HepG2 (cell line): Measurements from ENCODE around the gene OR2AT4.
"Not testable (repeated sequence)": the region's sequence is repeated elsewhere in the genome, so short reads cannot be mapped to it uniquely, and the experiment has no call there.

Experiments used
- CHD2 ChIP-seq: IDR thresholded peaks from 2 replicates; pipeline ENCODE4 v1.6.1; 2011; ENCODE audit warnings: low read depth, low read length, improper control_type of control experiment
- DPF2 ChIP-seq: sonication (generic); formaldehyde crosslinking; IDR thresholded peaks from 2 replicates; pipeline ENCODE4 v1.4.0; 2020; ENCODE audit warnings: mild to moderate bottlenecking, low read depth, missing genetic modification reagents, borderline replicate concordance
- EZH2 ChIP-seq: conservative IDR thresholded peaks from 2 replicates; pipeline ENCODE4 v1.6.1; 2012; ENCODE audit warnings: mild to moderate bottlenecking, low read depth, low read length, moderate library complexity
- NR3C1 ChIP-seq: sonication (generic); formaldehyde crosslinking; IDR thresholded peaks from 2 replicates; pipeline ENCODE4 v1.4.0; 2020; ENCODE audit warnings: missing genetic modification reagents
- PHF5A ChIP-seq: IDR thresholded peaks from one replicate; pipeline ENCODE4 v1.6.1; 2018; ENCODE audit warnings: low read depth, missing genetic modification reagents; ENCODE audit not compliant: unreplicated experiment
- POLR2AphosphoS5 ChIP-seq: IDR thresholded peaks from 2 replicates; pipeline ENCODE4 v1.6.1; 2012; ENCODE audit warnings: low read depth, low read length
- ZFX ChIP-seq: sonication (generic); formaldehyde crosslinking; IDR thresholded peaks from 2 replicates; pipeline ENCODE4 v1.4.0; 2020; ENCODE audit warnings: mild to moderate bottlenecking, low read depth, missing genetic modification reagents, moderate library complexity
- ZNF33B ChIP-seq: sonication (generic); formaldehyde crosslinking; IDR thresholded peaks from 2 replicates; pipeline ENCODE4 v1.5.1; 2020; ENCODE audit warnings: mild to moderate bottlenecking, missing genetic modification reagents
- TF ChIP-seq, protein P1 (sequence below): sonication (generic); formaldehyde crosslinking; IDR thresholded peaks from 2 replicates; pipeline ENCODE4 v1.5.0; 2020; ENCODE audit warnings: missing genetic modification reagents
- TF ChIP-seq, protein P2 (sequence below): sonication (generic); formaldehyde crosslinking; IDR thresholded peaks from 2 replicates; pipeline ENCODE4 v1.4.0; 2020; ENCODE audit warnings: missing genetic modification reagents, mild to moderate bottlenecking, borderline replicate concordance
- TF ChIP-seq, protein P3 (sequence below): IDR thresholded peaks from 2 replicates; pipeline ENCODE4 v1.6.1; 2012; ENCODE audit warnings: inconsistent platforms
- TF ChIP-seq, protein P4 (sequence below): sonication (generic); formaldehyde crosslinking; IDR thresholded peaks from 2 replicates; pipeline ENCODE4 v1.5.0; 2020; ENCODE audit warnings: mild to moderate bottlenecking, missing genetic modification reagents, moderate library complexity

DNA sequence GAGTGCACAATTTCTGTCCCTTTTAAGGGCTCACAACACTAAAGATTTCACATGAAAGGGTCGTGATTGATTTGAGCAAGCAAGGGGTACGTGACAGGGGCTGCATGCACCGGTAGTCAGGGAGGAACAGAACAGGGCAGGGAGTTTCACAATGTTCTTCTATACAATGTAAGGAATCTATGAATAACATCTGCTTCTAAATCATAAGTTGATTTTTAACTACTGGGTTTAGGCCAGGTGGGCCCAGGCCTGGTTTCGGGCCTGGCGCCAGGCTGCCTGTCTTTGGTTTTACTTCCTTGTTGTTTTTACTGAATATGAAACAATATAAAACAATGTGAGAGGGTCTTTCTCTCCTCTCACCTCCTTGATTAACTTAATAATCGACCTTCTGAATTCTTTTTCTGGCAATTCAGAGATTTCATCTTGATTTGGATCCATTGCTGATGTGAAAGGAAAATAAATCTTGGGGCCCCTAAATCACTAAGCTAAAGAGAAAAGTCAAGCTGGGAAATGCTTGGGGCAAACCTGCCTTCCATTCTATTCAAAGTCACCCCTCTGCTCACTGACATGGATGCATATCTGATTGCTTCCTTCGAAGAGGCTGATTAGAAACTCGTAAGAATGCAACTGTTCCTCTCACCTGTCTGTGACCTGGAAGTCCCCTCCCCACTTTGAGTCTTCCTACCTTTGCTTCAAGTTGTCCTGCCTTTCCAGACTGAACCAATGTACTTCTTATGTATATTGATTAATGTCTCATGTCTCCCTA, 47.0 kb downstream of the OR2AT4 start:
- TF ChIP-seq NR3C1 (CRISPR knock-in tag); PHF5A (CRISPR knock-in tag); DPF2 (CRISPR knock-in tag); ZNF33B; EZH2; POLR2AphosphoS5; CHD2; ZFX: not testable (repeated sequence)
- TF ChIP-seq, protein P1, sequence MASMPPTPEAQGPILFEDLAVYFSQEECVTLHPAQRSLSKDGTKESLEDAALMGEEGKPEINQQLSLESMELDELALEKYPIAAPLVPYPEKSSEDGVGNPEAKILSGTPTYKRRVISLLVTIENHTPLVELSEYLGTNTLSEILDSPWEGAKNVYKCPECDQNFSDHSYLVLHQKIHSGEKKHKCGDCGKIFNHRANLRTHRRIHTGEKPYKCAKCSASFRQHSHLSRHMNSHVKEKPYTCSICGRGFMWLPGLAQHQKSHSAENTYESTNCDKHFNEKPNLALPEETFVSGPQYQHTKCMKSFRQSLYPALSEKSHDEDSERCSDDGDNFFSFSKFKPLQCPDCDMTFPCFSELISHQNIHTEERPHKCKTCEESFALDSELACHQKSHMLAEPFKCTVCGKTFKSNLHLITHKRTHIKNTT (CRISPR knock-in tag), result not testable (repeated sequence)
- TF ChIP-seq, protein P2, sequence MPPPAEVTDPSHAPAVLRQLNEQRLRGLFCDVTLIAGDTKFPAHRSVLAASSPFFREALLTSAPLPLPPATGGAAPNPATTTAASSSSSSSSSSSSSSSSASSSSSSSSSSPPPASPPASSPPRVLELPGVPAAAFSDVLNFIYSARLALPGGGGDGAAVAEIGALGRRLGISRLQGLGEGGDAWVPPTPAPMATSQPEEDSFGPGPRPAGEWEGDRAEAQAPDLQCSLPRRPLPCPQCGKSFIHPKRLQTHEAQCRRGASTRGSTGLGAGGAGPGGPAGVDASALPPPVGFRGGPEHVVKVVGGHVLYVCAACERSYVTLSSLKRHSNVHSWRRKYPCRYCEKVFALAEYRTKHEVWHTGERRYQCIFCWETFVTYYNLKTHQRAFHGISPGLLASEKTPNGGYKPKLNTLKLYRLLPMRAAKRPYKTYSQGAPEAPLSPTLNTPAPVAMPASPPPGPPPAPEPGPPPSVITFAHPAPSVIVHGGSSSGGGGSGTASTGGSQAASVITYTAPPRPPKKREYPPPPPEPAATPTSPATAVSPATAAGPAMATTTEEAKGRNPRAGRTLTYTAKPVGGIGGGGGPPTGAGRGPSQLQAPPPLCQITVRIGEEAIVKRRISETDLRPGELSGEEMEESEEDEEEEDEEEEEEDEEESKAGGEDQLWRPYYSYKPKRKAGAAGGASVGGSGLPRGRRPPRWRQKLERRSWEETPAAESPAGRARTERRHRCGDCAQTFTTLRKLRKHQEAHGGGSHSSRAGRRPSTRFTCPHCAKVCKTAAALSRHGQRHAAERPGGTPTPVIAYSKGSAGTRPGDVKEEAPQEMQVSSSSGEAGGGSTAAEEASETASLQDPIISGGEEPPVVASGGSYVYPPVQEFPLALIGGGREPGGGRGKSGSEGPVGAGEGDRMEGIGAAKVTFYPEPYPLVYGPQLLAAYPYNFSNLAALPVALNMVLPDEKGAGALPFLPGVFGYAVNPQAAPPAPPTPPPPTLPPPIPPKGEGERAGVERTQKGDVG (CRISPR knock-in tag), result not testable (repeated sequence)
- TF ChIP-seq, protein P3, sequence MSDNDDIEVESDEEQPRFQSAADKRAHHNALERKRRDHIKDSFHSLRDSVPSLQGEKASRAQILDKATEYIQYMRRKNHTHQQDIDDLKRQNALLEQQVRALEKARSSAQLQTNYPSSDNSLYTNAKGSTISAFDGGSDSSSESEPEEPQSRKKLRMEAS, result not testable (repeated sequence)
- TF ChIP-seq, protein P4, sequence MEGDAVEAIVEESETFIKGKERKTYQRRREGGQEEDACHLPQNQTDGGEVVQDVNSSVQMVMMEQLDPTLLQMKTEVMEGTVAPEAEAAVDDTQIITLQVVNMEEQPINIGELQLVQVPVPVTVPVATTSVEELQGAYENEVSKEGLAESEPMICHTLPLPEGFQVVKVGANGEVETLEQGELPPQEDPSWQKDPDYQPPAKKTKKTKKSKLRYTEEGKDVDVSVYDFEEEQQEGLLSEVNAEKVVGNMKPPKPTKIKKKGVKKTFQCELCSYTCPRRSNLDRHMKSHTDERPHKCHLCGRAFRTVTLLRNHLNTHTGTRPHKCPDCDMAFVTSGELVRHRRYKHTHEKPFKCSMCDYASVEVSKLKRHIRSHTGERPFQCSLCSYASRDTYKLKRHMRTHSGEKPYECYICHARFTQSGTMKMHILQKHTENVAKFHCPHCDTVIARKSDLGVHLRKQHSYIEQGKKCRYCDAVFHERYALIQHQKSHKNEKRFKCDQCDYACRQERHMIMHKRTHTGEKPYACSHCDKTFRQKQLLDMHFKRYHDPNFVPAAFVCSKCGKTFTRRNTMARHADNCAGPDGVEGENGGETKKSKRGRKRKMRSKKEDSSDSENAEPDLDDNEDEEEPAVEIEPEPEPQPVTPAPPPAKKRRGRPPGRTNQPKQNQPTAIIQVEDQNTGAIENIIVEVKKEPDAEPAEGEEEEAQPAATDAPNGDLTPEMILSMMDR (CRISPR knock-in tag), result not testable (repeated sequence)
